ENCODE results near the gene IL18R1. TPM values are rescaled to one million over a fixed set of nuclear protein-coding genes. Genes with fewer than 3 reads are reported as not detected.

Gene IL18R1
- total RNA-seq, 6 experiments from 2014 or later, result 5.5 to 11.2 (median 8.1) TPM

DNA sequence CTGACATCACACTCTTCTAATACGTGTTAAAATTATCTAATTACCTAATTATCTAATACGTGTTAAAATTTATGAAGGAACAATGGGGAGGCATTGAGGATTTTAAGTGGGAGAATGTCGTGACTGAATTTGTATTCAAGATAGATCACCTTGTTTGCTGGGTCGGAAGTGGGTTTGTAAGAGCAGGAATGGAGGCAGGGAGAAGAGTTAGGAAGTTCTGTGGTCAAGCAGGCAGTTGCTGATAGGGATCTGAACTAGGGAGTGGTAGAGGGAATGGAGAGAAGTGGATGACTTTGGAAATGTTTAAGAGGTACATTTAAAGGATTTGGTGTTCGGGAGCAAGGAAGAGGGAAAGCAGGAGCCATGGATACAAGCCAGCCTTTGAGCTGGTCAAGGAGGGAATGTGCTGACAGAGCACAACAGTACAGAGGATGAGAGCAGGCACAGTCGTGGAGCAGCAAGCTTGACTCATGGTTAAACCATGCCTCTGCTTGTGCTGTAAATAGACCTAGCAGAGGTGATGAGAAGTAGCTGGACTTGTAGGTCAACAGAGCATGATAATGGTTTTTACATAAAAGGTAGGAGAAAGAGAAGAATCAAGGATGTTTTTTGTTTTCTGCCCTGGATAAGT is 83.6 kb downstream of the IL18R1 start:
- no peak for DNase-seq
- no peaks in the 10 kb centered on the region for H3K36me3 ChIP-seq

DNA sequence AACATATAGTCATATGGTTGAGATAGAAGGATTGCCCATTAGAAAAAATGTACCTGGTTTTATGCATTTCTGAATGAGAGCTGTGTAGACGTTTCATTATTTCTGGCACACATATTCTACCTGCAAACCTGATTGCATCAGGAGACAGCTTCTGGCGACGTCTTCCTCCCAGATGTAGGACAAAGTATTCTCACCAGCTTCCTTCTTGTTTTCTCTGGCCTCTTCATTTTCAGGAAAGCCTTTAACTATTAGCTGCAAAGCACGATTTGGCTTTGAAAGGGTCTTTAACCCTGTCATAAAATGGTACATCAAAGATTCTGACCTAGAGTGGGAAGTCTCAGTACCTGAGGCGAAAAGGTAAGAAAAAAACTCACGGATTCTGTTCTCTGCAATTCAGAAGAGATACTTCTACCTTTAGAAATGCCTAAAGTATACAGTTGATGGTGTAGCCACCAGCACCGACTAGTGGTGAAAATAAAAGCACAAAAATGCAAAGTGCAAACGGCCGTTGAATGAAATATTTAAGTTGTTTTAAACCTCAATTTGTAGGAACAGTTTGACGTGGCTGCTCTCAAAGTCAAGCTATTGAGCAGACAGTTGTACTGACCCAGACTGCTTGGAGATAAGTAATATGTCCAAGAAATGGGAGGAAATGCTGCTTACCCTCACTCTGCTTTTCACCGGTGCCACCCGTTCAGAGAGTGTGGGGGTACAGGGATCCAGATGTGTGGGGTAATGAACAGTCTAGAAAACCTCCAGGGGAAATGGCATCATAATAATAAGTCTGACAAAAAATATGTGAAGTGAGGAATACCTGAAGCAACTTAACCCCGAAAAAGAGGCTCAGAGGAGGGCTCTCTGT is 87.6 kb downstream of the IL18R1 start:
- no peak overlapping the region for H3K27ac ChIP-seq
- H3K4me3 ChIP-seq, result no peak overlapping the region
- no peaks in the 10 kb centered on the region for H3K27me3 ChIP-seq
- H3K4me1 ChIP-seq, result no peaks in the 10 kb centered on the region
- TF ChIP-seq POLR2A (IDR thresholded peaks at IDR 0.05), result no peak
- TF ChIP-seq, protein P1, sequence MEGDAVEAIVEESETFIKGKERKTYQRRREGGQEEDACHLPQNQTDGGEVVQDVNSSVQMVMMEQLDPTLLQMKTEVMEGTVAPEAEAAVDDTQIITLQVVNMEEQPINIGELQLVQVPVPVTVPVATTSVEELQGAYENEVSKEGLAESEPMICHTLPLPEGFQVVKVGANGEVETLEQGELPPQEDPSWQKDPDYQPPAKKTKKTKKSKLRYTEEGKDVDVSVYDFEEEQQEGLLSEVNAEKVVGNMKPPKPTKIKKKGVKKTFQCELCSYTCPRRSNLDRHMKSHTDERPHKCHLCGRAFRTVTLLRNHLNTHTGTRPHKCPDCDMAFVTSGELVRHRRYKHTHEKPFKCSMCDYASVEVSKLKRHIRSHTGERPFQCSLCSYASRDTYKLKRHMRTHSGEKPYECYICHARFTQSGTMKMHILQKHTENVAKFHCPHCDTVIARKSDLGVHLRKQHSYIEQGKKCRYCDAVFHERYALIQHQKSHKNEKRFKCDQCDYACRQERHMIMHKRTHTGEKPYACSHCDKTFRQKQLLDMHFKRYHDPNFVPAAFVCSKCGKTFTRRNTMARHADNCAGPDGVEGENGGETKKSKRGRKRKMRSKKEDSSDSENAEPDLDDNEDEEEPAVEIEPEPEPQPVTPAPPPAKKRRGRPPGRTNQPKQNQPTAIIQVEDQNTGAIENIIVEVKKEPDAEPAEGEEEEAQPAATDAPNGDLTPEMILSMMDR (IDR thresholded peaks at IDR 0.05), result peak; percentile 71 to 78 (median 75)
- DNase-seq, result no peak
- H3K9me3 ChIP-seq, result no peaks in the 10 kb centered on the region
- peak; percentile 76 to 84 (median 80) for ATAC-seq
- intact Hi-C loops (cut with DNase I), result loop anchor here in 1 of 2 donors (10.0 kb wide), 1 partner anchor 198 kb away; no protein-coding TSS in a partner anchor
- H3K36me3 ChIP-seq, result no peaks in the 10 kb centered on the region
- WGBS (ENCODE audit: insufficient coverage, low coverage, low lambda C conversion rate, missing lambda C conversion rate), result 18% methylated on average over 13 of the region's 13 CpGs

More for the DNA sequence above, 83.6 kb downstream of the IL18R1 start:
- 35% methylated on average over 6 of the region's 6 CpGs for WGBS (ENCODE audit: insufficient coverage, low coverage, low lambda C conversion rate, missing lambda C conversion rate)
- TF ChIP-seq, protein P1 (IDR thresholded peaks at IDR 0.05), result no peak
- no peak for TF ChIP-seq POLR2A (IDR thresholded peaks at IDR 0.05)
- intact Hi-C loops (cut with DNase I), result no loop called here
- no peak overlapping the region for H3K4me3 ChIP-seq
- no peaks in the 10 kb centered on the region for H3K9me3 ChIP-seq
- no peaks in the 10 kb centered on the region for H3K27me3 ChIP-seq
- ATAC-seq, result peak in 3 of 4 donors; percentile 26 to 47 (median 42)
- H3K4me1 ChIP-seq, result no peaks in the 10 kb centered on the region
- H3K27ac ChIP-seq, result no peak overlapping the region

DNA sequence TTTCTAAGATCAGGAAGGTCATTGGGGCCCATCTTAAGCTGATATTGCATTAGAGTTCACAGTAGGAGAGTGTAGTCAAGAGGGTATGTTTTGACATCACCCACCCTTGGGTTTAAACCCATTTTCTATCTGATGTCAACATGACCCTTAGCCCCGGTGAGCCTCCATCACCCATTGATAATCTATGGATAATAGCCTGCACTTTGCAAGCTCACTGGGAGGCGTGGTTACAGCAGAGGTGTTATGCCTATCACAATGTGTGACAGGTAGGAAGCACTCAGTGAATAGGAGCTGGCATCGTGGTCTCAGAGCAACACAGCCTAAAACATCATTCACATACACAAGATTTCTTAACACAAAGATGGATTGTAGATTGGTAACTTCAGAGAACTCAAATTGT is 88.6 kb downstream of the IL18R1 start:
- no peaks in the 10 kb centered on the region for H3K27me3 ChIP-seq
- H3K4me3 ChIP-seq, result no peak overlapping the region
- intact Hi-C loops (cut with DNase I), result loop anchor here in 1 of 2 donors (10.0 kb wide), 1 partner anchor 199 kb away; no protein-coding TSS in a partner anchor
- H3K36me3 ChIP-seq, result no peaks in the 10 kb centered on the region
- ATAC-seq, result no peak
- no peak overlapping the region for H3K27ac ChIP-seq
- DNase-seq, result no peak
- no peaks in the 10 kb centered on the region for H3K9me3 ChIP-seq
- 54% methylated on average over 3 of the region's 3 CpGs for WGBS (ENCODE audit: insufficient coverage, low coverage, low lambda C conversion rate, missing lambda C conversion rate)
- TF ChIP-seq POLR2A (IDR thresholded peaks at IDR 0.05), result no peak
- H3K4me1 ChIP-seq, result no peaks in the 10 kb centered on the region

DNA sequence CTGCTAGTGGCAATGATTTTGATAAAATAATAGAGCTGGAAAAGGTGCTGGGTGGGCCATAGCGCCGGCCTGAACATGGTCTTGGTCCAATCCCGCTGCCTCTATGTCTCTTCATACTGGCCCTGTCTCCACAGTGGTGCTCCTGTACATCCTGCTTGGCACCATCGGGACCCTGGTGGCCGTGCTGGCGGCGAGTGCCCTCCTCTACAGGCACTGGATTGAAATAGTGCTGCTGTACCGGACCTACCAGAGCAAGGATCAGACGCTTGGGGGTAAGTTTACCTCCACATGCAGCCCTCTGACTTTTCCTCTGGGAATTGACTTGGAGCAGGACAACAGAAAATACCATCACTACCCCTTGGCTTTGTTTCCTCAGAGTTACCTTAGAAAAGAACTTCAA is 91.3 kb downstream of the IL18R1 start:
- Histone ChIP-seq H3K27me3 (no peaks in the 10 kb centered on the region), H3K4me3 (no peak overlapping the region), H3K4me1 (no peaks in the 10 kb centered on the region), H3K27ac (no peak overlapping the region), H3K9me3 (no peaks in the 10 kb centered on the region), H3K36me3 (no peaks in the 10 kb centered on the region)
- TF ChIP-seq, protein P1 (IDR thresholded peaks at IDR 0.05), result no peak
- TF ChIP-seq POLR2A (IDR thresholded peaks at IDR 0.05), result no peak
- intact Hi-C loops (cut with DNase I), result loop anchor here in 1 of 2 donors (10.0 kb wide), 1 partner anchor 202 kb away; no protein-coding TSS in a partner anchor
- DNase-seq (no peak), ATAC-seq (no peak)
- WGBS (ENCODE audit: insufficient coverage, low coverage, low lambda C conversion rate, missing lambda C conversion rate), result 93% methylated on average over 3 of the region's 9 CpGs

Small RNA genes lying within 50 kb of the gene (microRNA-seq; reads per million reads assigned to microRNA genes)
- gene MIR4772, result 0.58 to 3.2 reads per million in 2 donors

Small RNA genes lying within 50 kb of the gene (small RNA-seq; reads per million reads assigned to genes)
- gene MIR4772, result 0 to 0.65 reads per million in 2 experiments

Other genes with a start within 250 kb of the IL18R1 start
- 10 to 100 TPM; 40.8 to 67.6 (median 52.2) TPM for gene IL1R1, start 213.1 kb upstream of the IL18R1 start, total RNA-seq
- gene IL1RL2, start 168.8 kb upstream of the IL18R1 start, total RNA-seq, result 1 to 10 TPM; 1.2 to 3.1 (median 2.3) TPM
- 10 to 100 TPM in 2 of 6 experiments, 1 to 10 TPM in 4; 2.0 to 18.0 (median 4.2) TPM for gene IL1RL1, start 44.2 kb upstream of the IL18R1 start, total RNA-seq
- 1 to 10 TPM in 2 of 6 experiments, under 1 TPM in 4; 0.22 to 2.7 (median 0.67) TPM for gene IL18RAP, start 67.4 kb downstream of the IL18R1 start, total RNA-seq
- gene SLC9A4, start 117.4 kb downstream of the IL18R1 start, total RNA-seq, result not detected